Measurements from ENCODE around the gene CCDC71L. TPM values are rescaled to one million over a fixed set of nuclear protein-coding genes. Genes with fewer than 3 reads are reported as not detected.
"Not testable (repeated sequence)": the region's sequence is repeated elsewhere in the genome, so short reads cannot be mapped to it uniquely, and the experiment has no call there.

The CCDC71L gene
- total RNA-seq = 10 to 100 TPM; 16.6 to 17.8 TPM

GRCh38 chr7:106660862-106661720 lies at the start of gene CCDC71L:
Gene CCDC71L, minus strand, starts transcription at chr7:106661158. Its CDS starts 262 bp downstream, at chr7:106660896.
- peaks cover 4% of the 10 kb centered on the region for H3K27me3 Mint-ChIP-seq (ENCODE audit: low read depth)
- H3K4me3 Mint-ChIP-seq = peak within 1 kb of the TSS; percentile 92
- ChIA-PET CTCF (interaction anchor here (0.6 to 10.0 kb wide), 23 partner anchors 10 to 1082 kb away, joined by 3 to 195 read pairs (median 4); partner anchors contain the start of genes CBLL1, HBP1, NAMPT and PIK3CG), POLR2A (interaction anchor here (0.7 to 1.8 kb wide), 3 partner anchors 9 to 75 kb away, joined by 4 to 11 read pairs (median 4); no protein-coding TSS in a partner anchor)
- peak within 1 kb of the TSS; percentile 89 for H3K27ac Mint-ChIP-seq
- H3K9me3 Mint-ChIP-seq (ENCODE audit: insufficient read depth) = peaks cover 5% of the 10 kb centered on the region
- H3K36me3 Mint-ChIP-seq (ENCODE audit: low read depth) = peaks cover 10% of the 10 kb centered on the region
- peaks cover 30% of the 10 kb centered on the region for H3K4me1 Mint-ChIP-seq (ENCODE audit: low read depth)
- DNase-seq = peak; percentile 96
- peak; percentile 84 for ATAC-seq

- H3K4me1 Mint-ChIP-seq (ENCODE audit: low read depth); H3K4me3 Mint-ChIP-seq; ATAC-seq; DNase-seq; POLR2A ChIA-PET; H3K27me3 Mint-ChIP-seq (ENCODE audit: low read depth); H3K36me3 Mint-ChIP-seq (ENCODE audit: low read depth); H3K9me3 Mint-ChIP-seq (ENCODE audit: insufficient read depth); H3K27ac Mint-ChIP-seq: not testable (repeated sequence)
- CTCF ChIA-PET = interaction anchor here (2.9 kb wide), 1 partner anchor 27 kb away, joined by 11 read pairs; no protein-coding TSS in a partner anchor
Measured at GRCh38 chr7:106709604-106710003, 48.6 kb upstream of the CCDC71L start.

- H3K9me3 Mint-ChIP-seq (ENCODE audit: insufficient read depth) = no peaks in the 10 kb centered on the region
- DNase-seq = no peak
- H3K27ac Mint-ChIP-seq = no peak overlapping the region
- POLR2A ChIA-PET = no interaction called here
- H3K4me1 Mint-ChIP-seq (ENCODE audit: low read depth) = peaks cover 8% of the 10 kb centered on the region
- no peak overlapping the region for H3K4me3 Mint-ChIP-seq
- peaks cover 2% of the 10 kb centered on the region for H3K27me3 Mint-ChIP-seq (ENCODE audit: low read depth)
- CTCF ChIA-PET = interaction anchor here (1.0 to 3.2 kb wide), 4 partner anchors 32 to 161 kb away, joined by 3 to 12 read pairs (median 4); partner anchors contain the start of gene CCDC71L
- no peaks in the 10 kb centered on the region for H3K36me3 Mint-ChIP-seq (ENCODE audit: low read depth)
- peak; percentile 79 for ATAC-seq
Measured at GRCh38 chr7:106704000-106704840, 43.3 kb upstream of the CCDC71L start.

- Mint-ChIP-seq H3K4me3 (no peak overlapping the region), H3K27me3 (ENCODE audit: low read depth) (no peaks in the 10 kb centered on the region), H3K9me3 (ENCODE audit: insufficient read depth) (no peaks in the 10 kb centered on the region), H3K4me1 (ENCODE audit: low read depth) (peaks cover 11% of the 10 kb centered on the region), H3K27ac (no peak overlapping the region), H3K36me3 (ENCODE audit: low read depth) (no peaks in the 10 kb centered on the region)
- ATAC-seq (no peak), DNase-seq (no peak)
- POLR2A ChIA-PET = interaction anchor here (0.7 kb wide), 1 partner anchor 1034 kb away, joined by 6 read pairs; no protein-coding TSS in a partner anchor
- CTCF ChIA-PET = no interaction called here
Measured at GRCh38 chr7:106693677-106694353, 32.9 kb upstream of the CCDC71L start.

GRCh38 chr7:106692450-106693051 lies 31.6 kb upstream of the CCDC71L start:
- POLR2A ChIA-PET = no interaction called here
- ATAC-seq = no peak
- no peak overlapping the region for H3K27ac Mint-ChIP-seq
- H3K36me3 Mint-ChIP-seq (ENCODE audit: low read depth) = peaks cover 1% of the 10 kb centered on the region
- DNase-seq = no peak
- no peaks in the 10 kb centered on the region for H3K9me3 Mint-ChIP-seq (ENCODE audit: insufficient read depth)
- no peaks in the 10 kb centered on the region for H3K27me3 Mint-ChIP-seq (ENCODE audit: low read depth)
- H3K4me3 Mint-ChIP-seq = no peak overlapping the region
- CTCF ChIA-PET = no interaction called here
- peaks cover 11% of the 10 kb centered on the region for H3K4me1 Mint-ChIP-seq (ENCODE audit: low read depth)

- H3K36me3 Mint-ChIP-seq (ENCODE audit: low read depth); H3K4me3 Mint-ChIP-seq; ATAC-seq; H3K27ac Mint-ChIP-seq; H3K4me1 Mint-ChIP-seq (ENCODE audit: low read depth); H3K27me3 Mint-ChIP-seq (ENCODE audit: low read depth); POLR2A ChIA-PET; DNase-seq; H3K9me3 Mint-ChIP-seq (ENCODE audit: insufficient read depth); CTCF ChIA-PET: not testable (repeated sequence)
Measured at GRCh38 chr7:106688161-106688560, 27.2 kb upstream of the CCDC71L start.

GRCh38 chr7:106683941-106684340 lies 23.0 kb upstream of the CCDC71L start:
- ATAC-seq (no peak), DNase-seq (no peak)
- no peak overlapping the region for H3K27ac Mint-ChIP-seq
- peaks cover 9% of the 10 kb centered on the region for H3K4me1 Mint-ChIP-seq (ENCODE audit: low read depth)
- CTCF ChIA-PET = no interaction called here
- H3K4me3 Mint-ChIP-seq = no peak overlapping the region
- no peaks in the 10 kb centered on the region for H3K27me3 Mint-ChIP-seq (ENCODE audit: low read depth)
- no peaks in the 10 kb centered on the region for H3K9me3 Mint-ChIP-seq (ENCODE audit: insufficient read depth)
- POLR2A ChIA-PET = no interaction called here
- H3K36me3 Mint-ChIP-seq (ENCODE audit: low read depth) = peaks cover 2% of the 10 kb centered on the region

GRCh38 chr7:106681815-106682495 lies 21.0 kb upstream of the CCDC71L start:
- CTCF ChIA-PET = interaction anchor here (1.1 kb wide), 1 partner anchor 54 kb away, joined by 3 read pairs; no protein-coding TSS in a partner anchor
- no peak for ATAC-seq
- no peaks in the 10 kb centered on the region for H3K27me3 Mint-ChIP-seq (ENCODE audit: low read depth)
- H3K9me3 Mint-ChIP-seq (ENCODE audit: insufficient read depth) = no peaks in the 10 kb centered on the region
- H3K36me3 Mint-ChIP-seq (ENCODE audit: low read depth) = no peaks in the 10 kb centered on the region
- no peak for DNase-seq
- peaks cover 11% of the 10 kb centered on the region for H3K4me1 Mint-ChIP-seq (ENCODE audit: low read depth)
- POLR2A ChIA-PET = no interaction called here
- no peak overlapping the region for H3K4me3 Mint-ChIP-seq
- H3K27ac Mint-ChIP-seq = no peak overlapping the region

- ChIA-PET POLR2A (interaction anchor here (0.5 to 0.6 kb wide), 3 partner anchors 19 to 990 kb away, joined by 3 to 4 read pairs (median 4); no protein-coding TSS in a partner anchor), CTCF (interaction anchor here (1.0 to 1.9 kb wide), 6 partner anchors 19 to 137 kb away, joined by 3 to 10 read pairs (median 3); partner anchors contain the start of gene CCDC71L)
- ATAC-seq (peak; percentile 27), DNase-seq (no peak)
- Mint-ChIP-seq H3K36me3 (ENCODE audit: low read depth) (no peaks in the 10 kb centered on the region), H3K27me3 (ENCODE audit: low read depth) (no peaks in the 10 kb centered on the region), H3K9me3 (ENCODE audit: insufficient read depth) (no peaks in the 10 kb centered on the region), H3K4me1 (ENCODE audit: low read depth) (peaks cover 11% of the 10 kb centered on the region), H3K27ac (no peak overlapping the region), H3K4me3 (no peak overlapping the region)
Measured at GRCh38 chr7:106679153-106679931, 18.4 kb upstream of the CCDC71L start.

GRCh38 chr7:106678795-106679152 lies 17.8 kb upstream of the CCDC71L start:
- Mint-ChIP-seq H3K27ac (no peak overlapping the region), H3K36me3 (ENCODE audit: low read depth) (no peaks in the 10 kb centered on the region), H3K9me3 (ENCODE audit: insufficient read depth) (no peaks in the 10 kb centered on the region), H3K27me3 (ENCODE audit: low read depth) (no peaks in the 10 kb centered on the region), H3K4me3 (no peak overlapping the region), H3K4me1 (ENCODE audit: low read depth) (peaks cover 11% of the 10 kb centered on the region)
- DNase-seq = no peak
- ATAC-seq = no peak
- ChIA-PET CTCF (interaction anchor here (1.0 to 1.9 kb wide), 5 partner anchors 18 to 136 kb away, joined by 3 to 10 read pairs (median 3); partner anchors contain the start of gene CCDC71L), POLR2A (interaction anchor here (0.6 kb wide), 1 partner anchor 18 kb away, joined by 4 read pairs; no protein-coding TSS in a partner anchor)
